ENCODE measurements around the gene MTMR11. TPM values are rescaled to one million over a fixed set of nuclear protein-coding genes. Genes with fewer than 3 reads are reported as not detected.

Gene MTMR11
- total and polyA plus RNA-seq, 2 of the 8 experiments (the other 6 are each of a cell fraction or from before 2014, with no cell fraction given) = 3.7 to 4.8 TPM

DNA sequence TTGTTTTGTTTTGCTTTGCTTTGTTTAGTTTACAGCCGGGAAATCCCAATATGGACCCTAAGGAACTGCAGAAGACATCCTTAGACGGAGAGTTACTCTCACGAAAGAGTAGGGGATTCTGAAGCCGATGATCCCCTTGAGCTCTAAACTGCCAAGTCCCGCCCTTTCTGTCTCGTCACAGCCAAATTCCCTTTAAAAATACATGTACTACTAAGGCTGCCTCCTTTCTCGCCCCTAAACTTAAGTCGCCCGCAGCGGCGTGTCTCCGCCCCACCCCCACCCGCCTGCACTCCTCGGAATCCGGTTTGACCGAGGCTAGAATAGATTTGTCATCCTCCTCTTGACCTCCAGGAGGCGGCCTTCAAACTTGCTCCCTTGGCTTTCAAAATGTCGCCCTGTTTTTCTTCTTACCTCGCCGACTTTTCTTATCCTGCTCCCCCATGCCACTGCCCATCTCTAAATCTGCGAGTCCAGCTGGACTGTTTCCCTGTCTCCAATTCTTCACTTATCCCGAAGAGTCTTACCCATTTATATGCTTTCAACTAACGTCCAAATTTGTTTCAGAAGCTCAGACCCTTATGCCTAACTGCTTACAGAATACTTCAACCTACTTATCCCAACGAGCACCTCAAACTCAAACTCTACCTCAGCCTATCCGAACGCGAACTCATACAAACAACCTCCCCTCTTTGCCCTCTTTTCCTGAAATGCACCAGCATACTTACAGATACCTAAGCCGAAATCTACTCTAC lies 48.3 kb downstream of the MTMR11 start (continued):
- no peak for TF ChIP-seq RXRA (IDR thresholded peaks at IDR 0.05; ENCODE audit: insufficient read depth, low read depth, low read length)
- no peak for TF ChIP-seq TBP (IDR thresholded peaks at IDR 0.05; ENCODE audit: low read depth, low read length)
- peak; percentile 48 to 65 (median 61) for TF ChIP-seq CTCF (IDR thresholded peaks at IDR 0.05; ENCODE audit: control extremely low read depth in 1 of 3, insufficient read depth in 1 of 3, low read depth in 1 of 3, low read length in 3 of 3)
- no peak for TF ChIP-seq CHD7 (IDR thresholded peaks at IDR 0.05; ENCODE audit: insufficient replicate concordance, low read length)
- TF ChIP-seq RBBP5 (IDR thresholded peaks at IDR 0.05; ENCODE audit: borderline replicate concordance, low read depth, low read length) = peak; percentile 86; the same call in 1 of the 2 replicates
- TF ChIP-seq SUZ12 (IDR thresholded peaks at IDR 0.05; ENCODE audit: low read length) = no peak
- TF ChIP-seq CHD2 (IDR thresholded peaks at IDR 0.05; ENCODE audit: low read length) = peak; percentile 66; the same call in 1 of the 2 replicates

Measured in H1 (cell line).